Prostate gland (tissue), 2 donors: ENCODE results near the gene EHMT1. TPM values are rescaled to one million over a fixed set of nuclear protein-coding genes. Genes with fewer than 3 reads are reported as not detected.

ENCODE experiments used
- DNase-seq: peaks from one replicate; pipeline ENCODE4 v3.0.0-alpha.2; 2019; ENCODE audit warnings: low spot score
- H3K27ac ChIP-seq, 2 donors: fragments of 200-600 bp; sonication (generic); 2 replicates each; pipeline ENCODE4 v1.5.1; 2017 to 2019
- H3K27me3 ChIP-seq: fragments of 200-600 bp; sonication (generic); replicated peaks from 2 replicates; pipeline ENCODE4 v1.5.1; 2019; ENCODE audit not compliant: insufficient read depth
- H3K36me3 ChIP-seq, 2 donors: fragments of 200-600 bp; sonication (generic); 1 replicate in 1 of 2; 2 replicates in 1 of 2; pipeline versions ENCODE4 v1.5.1 to v1.8.1; 2017 to 2019
- H3K4me1 ChIP-seq: fragments of 200-600 bp; sonication (generic); replicated peaks from 2 replicates; pipeline ENCODE4 v1.5.1; 2019
- H3K4me3 ChIP-seq, 2 donors: fragments of 200-600 bp; sonication (generic); 2 replicates each; pipeline ENCODE4 v1.5.1; 2017 to 2019
- H3K9me3 ChIP-seq: fragments of 200-600 bp; sonication (generic); 2 replicates; pipeline ENCODE4 v1.5.1; 2017
- POLR2A ChIP-seq: fragments of 450-650 bp; IDR thresholded peaks from one replicate; pipeline ENCODE4 v1.6.1; 2016; ENCODE audit warnings: antibody characterized with exemption, mild to moderate bottlenecking
- POLR2AphosphoS5 ChIP-seq: sonication (generic); formaldehyde crosslinking; IDR thresholded peaks from one replicate; pipeline ENCODE4 v1.6.1; 2017; ENCODE audit warnings: antibody characterized with exemption
- WGBS: methylation state at CpG from one replicate; pipeline ENCODE4 v1.1.5; 2018; 5-methylcytosine and 5-hydroxymethylcytosine counted together
- intact Hi-C: fragments of 100-400 bp; cut with DNase I; formaldehyde crosslinking; loops from one replicate; pipeline ENCODE4 v1.14.2; 2022
- total RNA-seq, 2 donors: library from RNA; depleted of rRNA; stranded (reverse); fragments of >200 nt; gene quantifications; one replicate each; pipeline ENCODE4 v1.1.0, GENCODE V29; 2016
- TF ChIP-seq, protein P1 (sequence below), 4 experiments: fragments of 200-600 bp in 2 of 4; fragments of 450-650 bp in 2 of 4; sonication (generic) in 2 of 4; IDR thresholded peaks; 1 replicate in 3 of 4; 2 replicates in 1 of 4; pipeline ENCODE4 v1.5.1; 2016 to 2019; ENCODE audit warnings: antibody characterized with exemption in 4 of 4, mild to moderate bottlenecking in 2 of 4, moderate library complexity in 2 of 4

The EHMT1 gene
- total RNA-seq, 2 donors from 2014 or later = 81.3 to 149 TPM

DNA sequence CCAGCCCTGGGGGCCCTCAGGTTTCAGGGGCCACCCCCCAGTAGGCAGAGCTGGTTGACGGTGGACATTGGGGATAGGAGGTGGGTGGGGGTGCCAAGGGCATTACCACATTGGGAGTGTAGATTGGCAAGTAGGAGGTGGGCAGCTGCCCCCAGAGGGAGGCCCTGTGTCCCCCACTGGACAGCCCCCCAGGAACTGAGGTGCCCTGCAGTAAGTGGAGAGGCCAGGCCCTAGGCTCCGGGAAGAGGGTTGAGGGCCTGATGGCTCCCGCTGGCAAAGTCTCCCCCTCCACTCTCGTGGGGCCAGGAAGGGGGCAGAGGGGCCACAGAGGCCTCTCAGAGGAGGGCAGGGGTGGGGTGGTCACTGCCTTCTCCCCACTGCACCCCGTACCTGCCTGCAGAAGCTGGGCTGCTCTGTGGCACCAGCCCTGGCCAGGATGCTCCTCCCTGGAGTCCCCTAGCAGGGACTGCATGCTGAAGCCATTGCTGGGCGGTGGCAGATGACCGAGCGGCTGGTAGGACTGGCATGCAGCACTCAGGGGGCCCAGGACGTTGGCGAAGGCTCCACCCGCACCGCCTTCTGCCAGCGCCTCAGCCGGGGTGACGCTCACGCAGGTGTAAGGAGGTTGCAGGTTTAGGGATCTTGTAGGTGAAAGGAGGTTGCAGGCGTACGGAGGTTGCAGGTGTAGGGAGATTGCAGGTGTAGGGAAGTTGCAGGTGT lies 169.1 kb downstream of the EHMT1 start:
- 95% methylated on average over 18 of the region's 18 CpGs for WGBS
- intact Hi-C loops = no loop called here
- Histone ChIP-seq H3K4me3 (no peak overlapping the region), H3K9me3 (no peaks in the 10 kb centered on the region), H3K4me1 (no peaks in the 10 kb centered on the region), H3K36me3 (peaks cover 0 to 5% of the 10 kb centered on the region in 2 donors), H3K27me3 (no peaks in the 10 kb centered on the region), H3K27ac (no peak overlapping the region)
- TF ChIP-seq POLR2A = no peak
- TF ChIP-seq, protein P1, sequence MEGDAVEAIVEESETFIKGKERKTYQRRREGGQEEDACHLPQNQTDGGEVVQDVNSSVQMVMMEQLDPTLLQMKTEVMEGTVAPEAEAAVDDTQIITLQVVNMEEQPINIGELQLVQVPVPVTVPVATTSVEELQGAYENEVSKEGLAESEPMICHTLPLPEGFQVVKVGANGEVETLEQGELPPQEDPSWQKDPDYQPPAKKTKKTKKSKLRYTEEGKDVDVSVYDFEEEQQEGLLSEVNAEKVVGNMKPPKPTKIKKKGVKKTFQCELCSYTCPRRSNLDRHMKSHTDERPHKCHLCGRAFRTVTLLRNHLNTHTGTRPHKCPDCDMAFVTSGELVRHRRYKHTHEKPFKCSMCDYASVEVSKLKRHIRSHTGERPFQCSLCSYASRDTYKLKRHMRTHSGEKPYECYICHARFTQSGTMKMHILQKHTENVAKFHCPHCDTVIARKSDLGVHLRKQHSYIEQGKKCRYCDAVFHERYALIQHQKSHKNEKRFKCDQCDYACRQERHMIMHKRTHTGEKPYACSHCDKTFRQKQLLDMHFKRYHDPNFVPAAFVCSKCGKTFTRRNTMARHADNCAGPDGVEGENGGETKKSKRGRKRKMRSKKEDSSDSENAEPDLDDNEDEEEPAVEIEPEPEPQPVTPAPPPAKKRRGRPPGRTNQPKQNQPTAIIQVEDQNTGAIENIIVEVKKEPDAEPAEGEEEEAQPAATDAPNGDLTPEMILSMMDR (IDR thresholded peaks at IDR 0.05) = no peak
- TF ChIP-seq POLR2AphosphoS5 = no peak
- DNase-seq = no peak

- 90% methylated on average over 59 of the region's 59 CpGs for WGBS
- TF ChIP-seq, protein P1 (IDR thresholded peaks at IDR 0.05) = no peak
- TF ChIP-seq POLR2A (no peak), POLR2AphosphoS5 (no peak)
- intact Hi-C loops = no loop called here
These were observed 169.9 kb downstream of the EHMT1 start for GRCh38 chr9:137788561-137789294.

DNA sequence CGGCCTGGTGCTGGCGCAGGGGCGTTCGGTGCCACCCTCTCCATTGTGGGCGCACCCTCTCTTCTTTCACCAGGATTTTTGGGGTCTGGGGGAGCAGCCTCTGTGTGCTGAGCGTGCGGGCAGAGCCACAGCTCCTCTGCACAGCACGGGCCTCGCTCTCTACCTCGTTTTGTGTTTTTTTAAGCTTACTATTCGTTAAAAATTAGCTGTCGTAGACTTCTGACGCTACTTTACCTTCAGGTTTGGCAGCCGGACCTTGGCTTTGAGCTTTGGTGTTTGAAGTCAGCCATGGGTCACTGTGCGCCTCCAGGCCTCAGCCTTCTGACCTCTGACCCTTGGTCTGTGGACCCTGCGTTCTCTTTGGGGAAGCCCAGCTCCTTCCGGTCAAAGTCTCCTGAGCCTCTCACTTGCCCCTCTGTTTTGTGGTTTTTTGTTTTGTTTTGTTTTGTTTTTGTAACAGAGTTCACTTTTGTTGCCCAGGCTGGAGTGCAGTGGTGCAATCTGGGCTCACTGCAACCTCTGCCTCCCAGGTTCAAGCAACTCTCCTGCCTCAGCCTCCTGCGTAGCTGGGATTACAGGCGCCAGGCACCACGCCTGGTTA lies 170.6 kb downstream of the EHMT1 start:
- no peak overlapping the region for H3K27ac ChIP-seq
- intact Hi-C loops = no loop called here
- no peak for TF ChIP-seq POLR2A
- no peak for TF ChIP-seq POLR2AphosphoS5
- TF ChIP-seq, protein P1 (IDR thresholded peaks at IDR 0.05) = no peak
- WGBS = 90% methylated on average over 19 of the region's 20 CpGs
- H3K4me1 ChIP-seq = no peaks in the 10 kb centered on the region
- H3K36me3 ChIP-seq = peaks cover 0 to 3% of the 10 kb centered on the region in 2 donors
- no peaks in the 10 kb centered on the region for H3K27me3 ChIP-seq
- no peak overlapping the region for H3K4me3 ChIP-seq
- no peaks in the 10 kb centered on the region for H3K9me3 ChIP-seq
- DNase-seq = no peak

More at GRCh38 chr9:137788561-137789294, 169.9 kb downstream of the EHMT1 start:
- DNase-seq = no peak
- H3K36me3 ChIP-seq = peaks cover 0 to 3% of the 10 kb centered on the region in 2 donors
- no peaks in the 10 kb centered on the region for H3K4me1 ChIP-seq
- no peaks in the 10 kb centered on the region for H3K27me3 ChIP-seq
- H3K27ac ChIP-seq = no peak overlapping the region
- no peaks in the 10 kb centered on the region for H3K9me3 ChIP-seq
- H3K4me3 ChIP-seq = no peak overlapping the region

DNA sequence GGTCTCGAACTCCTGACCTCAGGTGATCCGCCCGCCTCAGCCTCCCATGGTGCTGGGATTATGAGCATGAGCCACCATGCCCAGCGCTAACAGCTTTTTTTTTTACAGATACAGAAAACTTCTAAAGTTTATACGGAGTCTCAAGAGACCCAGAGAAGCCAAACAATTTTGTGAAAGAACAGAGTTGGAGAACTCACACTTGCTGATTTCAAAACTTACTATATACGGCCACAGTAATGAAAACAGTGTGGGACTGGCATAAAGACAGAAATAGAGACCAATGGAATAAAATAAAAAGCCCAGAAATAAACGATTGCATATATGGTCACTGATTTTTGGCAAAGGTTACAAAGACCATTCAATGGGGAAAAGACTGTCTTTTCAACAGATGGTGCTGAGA lies 173.1 kb downstream of the EHMT1 start:
- no peak for TF ChIP-seq POLR2AphosphoS5
- TF ChIP-seq, protein P1 (IDR thresholded peaks at IDR 0.05) = no peak
- no peak for TF ChIP-seq POLR2A
- Histone ChIP-seq H3K27me3 (no peaks in the 10 kb centered on the region), H3K4me3 (no peak overlapping the region), H3K9me3 (no peaks in the 10 kb centered on the region), H3K36me3 (peaks cover 0 to 3% of the 10 kb centered on the region in 2 donors), H3K4me1 (no peaks in the 10 kb centered on the region), H3K27ac (no peak overlapping the region)
- intact Hi-C loops = no loop called here
- 95% methylated on average over 7 of the region's 7 CpGs for WGBS
- DNase-seq = no peak
